ENCODE data around the gene RERE.

Gene RERE

DNA sequence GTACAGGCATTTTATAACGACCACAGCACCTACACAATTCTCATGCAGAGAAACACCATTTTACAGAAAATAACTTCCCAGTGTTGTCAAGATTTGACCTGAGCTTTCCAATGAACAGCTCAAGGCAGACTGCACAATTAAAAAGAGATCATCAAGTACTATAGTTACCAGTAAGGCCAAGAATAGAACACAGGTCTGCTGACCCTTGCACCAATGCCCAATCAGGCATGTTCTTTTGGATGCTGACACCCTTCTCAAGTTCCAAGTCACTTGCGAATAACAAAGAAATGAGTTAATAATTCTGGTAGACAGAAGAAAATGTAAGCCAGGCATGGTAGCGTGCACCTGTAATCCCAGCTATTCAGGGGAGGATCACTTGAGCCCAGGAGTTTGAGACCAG lies 397.6 kb downstream of the RERE start:
- Histone ChIP-seq H3K9me3 (no peaks in the 10 kb centered on the region), H3K4me1 (peaks cover 66% of the 10 kb centered on the region), H3K9ac (no peak overlapping the region), H3K4me2 (peak overlapping the region; percentile 75), H3K4me3 (no peak overlapping the region), H3K27me3 (no peaks in the 10 kb centered on the region), H4K20me1 (peaks cover 99% of the 10 kb centered on the region), H3K36me3 (peaks cover 60% of the 10 kb centered on the region), H3K27ac (no peak overlapping the region)
- TF ChIP-seq Cebpa-rat (IDR thresholded peaks at IDR 0.05) = no peak

- Histone ChIP-seq H3K4me1 (peaks cover 59% of the 10 kb centered on the region), H3K4me3 (no peak overlapping the region), H3K9ac (no peak overlapping the region), H3K27me3 (no peaks in the 10 kb centered on the region), H3K36me3 (peaks cover 64% of the 10 kb centered on the region), H3K9me3 (no peaks in the 10 kb centered on the region), H3K27ac (no peak overlapping the region), H4K20me1 (peaks cover 99% of the 10 kb centered on the region), H3K4me2 (peak overlapping the region; percentile 75)
- peak; percentile 73; the same call in 1 of the 2 replicates for TF ChIP-seq Cebpa-rat (IDR thresholded peaks at IDR 0.05)
Observed at GRCh38 chr1:8419172-8419571, 398.3 kb downstream of the RERE start.

- Histone ChIP-seq H3K9me3 (no peaks in the 10 kb centered on the region), H3K36me3 (peaks cover 73% of the 10 kb centered on the region), H3K9ac (no peak overlapping the region), H3K27ac (no peak overlapping the region), H3K4me2 (no peak overlapping the region), H3K27me3 (no peaks in the 10 kb centered on the region), H3K4me3 (no peak overlapping the region), H4K20me1 (peaks cover 100% of the 10 kb centered on the region), H3K4me1 (peaks cover 61% of the 10 kb centered on the region)
- no peak for TF ChIP-seq Cebpa-rat (IDR thresholded peaks at IDR 0.05)
Observed at GRCh38 chr1:8418301-8418700, 399.1 kb downstream of the RERE start.

- Histone ChIP-seq H3K27me3 (no peaks in the 10 kb centered on the region), H3K9me3 (no peaks in the 10 kb centered on the region), H4K20me1 (peaks cover 100% of the 10 kb centered on the region), H3K4me3 (no peak overlapping the region), H3K27ac (no peak overlapping the region), H3K36me3 (peaks cover 78% of the 10 kb centered on the region), H3K4me2 (no peak overlapping the region), H3K4me1 (peaks cover 63% of the 10 kb centered on the region), H3K9ac (no peak overlapping the region)
- no peak for TF ChIP-seq Cebpa-rat (IDR thresholded peaks at IDR 0.05)
Observed at GRCh38 chr1:8417625-8418024, 399.8 kb downstream of the RERE start.

DNA sequence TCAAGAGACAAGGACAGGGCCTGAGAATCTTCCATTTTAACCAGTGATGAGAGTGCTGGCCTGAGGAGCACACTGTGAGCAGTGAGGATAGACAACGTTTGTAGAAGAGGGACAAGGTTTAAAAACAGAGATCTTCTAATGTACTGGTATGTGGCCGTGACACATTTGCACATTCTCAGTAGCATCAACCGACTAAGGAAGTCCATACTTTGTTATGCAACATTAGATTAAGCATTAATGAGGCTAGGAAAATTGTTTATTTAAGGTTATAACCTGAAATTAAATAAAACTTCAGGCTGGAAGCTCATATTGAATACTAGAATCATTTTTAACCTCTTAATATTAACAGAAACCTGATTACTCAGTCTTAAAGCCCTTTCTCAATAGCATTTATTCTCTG lies 400.6 kb downstream of the RERE start:
- H4K20me1 ChIP-seq = peaks cover 100% of the 10 kb centered on the region
- TF ChIP-seq Cebpa-rat (IDR thresholded peaks at IDR 0.05) = no peak
- H3K27ac ChIP-seq = no peak overlapping the region
- no peak overlapping the region for H3K4me3 ChIP-seq
- H3K36me3 ChIP-seq = peaks cover 77% of the 10 kb centered on the region
- H3K4me1 ChIP-seq = peaks cover 63% of the 10 kb centered on the region
- no peaks in the 10 kb centered on the region for H3K27me3 ChIP-seq
- no peaks in the 10 kb centered on the region for H3K9me3 ChIP-seq
- H3K9ac ChIP-seq = no peak overlapping the region
- no peak overlapping the region for H3K4me2 ChIP-seq

GRCh38 chr1:8415526-8416278 lies 401.7 kb downstream of the RERE start:
- Histone ChIP-seq H4K20me1 (peaks cover 100% of the 10 kb centered on the region), H3K9ac (no peak overlapping the region), H3K9me3 (no peaks in the 10 kb centered on the region), H3K4me2 (no peak overlapping the region), H3K27ac (no peak overlapping the region), H3K4me1 (peaks cover 67% of the 10 kb centered on the region), H3K4me3 (no peak overlapping the region), H3K36me3 (peaks cover 71% of the 10 kb centered on the region), H3K27me3 (no peaks in the 10 kb centered on the region)
- no peak for TF ChIP-seq Cebpa-rat (IDR thresholded peaks at IDR 0.05)

- Histone ChIP-seq H3K4me2 (peak overlapping the region; percentile 55), H3K27ac (no peak overlapping the region), H3K4me1 (peaks cover 57% of the 10 kb centered on the region), H3K9ac (peak overlapping the region; percentile 43; the same call in 1 of the 2 replicates), H3K4me3 (no peak overlapping the region), H3K9me3 (no peaks in the 10 kb centered on the region), H4K20me1 (peaks cover 100% of the 10 kb centered on the region), H3K27me3 (no peaks in the 10 kb centered on the region), H3K36me3 (peaks cover 50% of the 10 kb centered on the region)
- no peak for TF ChIP-seq Cebpa-rat (IDR thresholded peaks at IDR 0.05)
Observed at GRCh38 chr1:8412183-8412831, 405.1 kb downstream of the RERE start.

DNA sequence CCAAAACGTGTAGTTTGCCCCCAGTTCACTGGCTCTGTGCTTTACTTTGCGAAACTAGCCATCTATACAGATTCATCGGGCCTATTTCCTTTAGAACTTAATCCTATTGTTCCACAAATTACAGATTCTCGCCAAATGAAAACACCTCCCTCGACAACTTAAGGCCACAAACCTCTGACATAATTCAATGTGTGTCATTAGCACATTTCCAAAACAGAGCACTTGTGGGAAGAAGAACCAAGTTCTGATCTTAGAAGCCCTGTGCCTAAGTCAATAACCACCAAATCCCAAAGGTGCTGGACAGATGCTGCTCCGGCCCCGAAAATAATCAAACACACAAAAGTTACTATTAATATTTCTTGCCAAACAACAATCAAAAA lies 405.6 kb downstream of the RERE start:
- Histone ChIP-seq H3K9me3 (no peaks in the 10 kb centered on the region), H3K27ac (no peak overlapping the region), H3K9ac (0 out of 2 replicates have a peak overlapping the region, but pooled peaks have one; percentile 43), H3K4me3 (no peak overlapping the region), H3K4me2 (peak overlapping the region; percentile 55), H3K36me3 (peaks cover 52% of the 10 kb centered on the region), H3K4me1 (peaks cover 57% of the 10 kb centered on the region), H4K20me1 (peaks cover 100% of the 10 kb centered on the region), H3K27me3 (no peaks in the 10 kb centered on the region)
- TF ChIP-seq Cebpa-rat (IDR thresholded peaks at IDR 0.05) = no peak

DNA sequence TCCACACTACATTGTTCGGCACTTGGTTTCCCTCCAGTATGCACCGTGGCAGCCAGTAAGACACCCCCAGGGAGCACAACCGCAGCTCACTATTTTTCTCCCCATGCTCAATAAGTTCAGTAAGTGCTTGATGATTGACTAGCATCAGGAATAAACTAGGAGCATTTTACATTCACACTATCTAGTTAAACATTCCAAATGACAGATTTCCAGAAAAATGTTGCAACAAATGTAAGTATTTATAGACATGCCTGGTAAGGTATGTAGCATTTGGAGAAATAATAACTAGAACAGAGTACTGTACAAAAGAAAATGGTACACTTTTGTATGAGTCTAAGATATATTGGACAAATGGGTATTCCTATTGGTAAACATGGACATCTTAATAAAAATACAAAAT lies 406.6 kb downstream of the RERE start:
- peaks cover 51% of the 10 kb centered on the region for H3K36me3 ChIP-seq
- H3K4me1 ChIP-seq = peaks cover 56% of the 10 kb centered on the region
- H3K9me3 ChIP-seq = no peaks in the 10 kb centered on the region
- peaks cover 100% of the 10 kb centered on the region for H4K20me1 ChIP-seq
- no peak for TF ChIP-seq Cebpa-rat (IDR thresholded peaks at IDR 0.05)
- H3K27ac ChIP-seq = no peak overlapping the region
- H3K4me2 ChIP-seq = no peak overlapping the region
- no peak overlapping the region for H3K9ac ChIP-seq
- no peaks in the 10 kb centered on the region for H3K27me3 ChIP-seq
- H3K4me3 ChIP-seq = no peak overlapping the region

GRCh38 chr1:8409606-8410005 lies 407.8 kb downstream of the RERE start:
- no peak for TF ChIP-seq Cebpa-rat (IDR thresholded peaks at IDR 0.05)
- Histone ChIP-seq H4K20me1 (peaks cover 100% of the 10 kb centered on the region), H3K27ac (no peak overlapping the region), H3K9me3 (no peaks in the 10 kb centered on the region), H3K36me3 (peaks cover 52% of the 10 kb centered on the region), H3K4me3 (no peak overlapping the region), H3K4me2 (peak overlapping the region; percentile 39), H3K27me3 (no peaks in the 10 kb centered on the region), H3K4me1 (peaks cover 52% of the 10 kb centered on the region), H3K9ac (no peak overlapping the region)
